PC-3 (cell line): Measurements from ENCODE around the gene SH3BGRL3.

Source experiments
- EZH2 ChIP-seq: fragments of 300-600 bp; sonication (generic); IDR thresholded peaks from one replicate; pipeline ENCODE4 v1.6.1; 2017; ENCODE audit warnings: antibody characterized with exemption, mild to moderate bottlenecking, low read length; ENCODE audit not compliant: unreplicated experiment
- EZH2phosphoT487 ChIP-seq: fragments of 300-600 bp; sonication (generic); IDR thresholded peaks from 2 replicates; pipeline ENCODE4 v1.6.1; 2018; ENCODE audit warnings: mild to moderate bottlenecking, antibody characterized with exemption, low read length, borderline replicate concordance
- TF ChIP-seq, protein P1 (sequence below): fragments of 300-600 bp; sonication (generic); conservative IDR thresholded peaks from 2 replicates; pipeline ENCODE4 v1.5.1; 2017; ENCODE audit warnings: antibody characterized with exemption, low read depth, mild to moderate bottlenecking, low read length

- TF ChIP-seq, protein P1, sequence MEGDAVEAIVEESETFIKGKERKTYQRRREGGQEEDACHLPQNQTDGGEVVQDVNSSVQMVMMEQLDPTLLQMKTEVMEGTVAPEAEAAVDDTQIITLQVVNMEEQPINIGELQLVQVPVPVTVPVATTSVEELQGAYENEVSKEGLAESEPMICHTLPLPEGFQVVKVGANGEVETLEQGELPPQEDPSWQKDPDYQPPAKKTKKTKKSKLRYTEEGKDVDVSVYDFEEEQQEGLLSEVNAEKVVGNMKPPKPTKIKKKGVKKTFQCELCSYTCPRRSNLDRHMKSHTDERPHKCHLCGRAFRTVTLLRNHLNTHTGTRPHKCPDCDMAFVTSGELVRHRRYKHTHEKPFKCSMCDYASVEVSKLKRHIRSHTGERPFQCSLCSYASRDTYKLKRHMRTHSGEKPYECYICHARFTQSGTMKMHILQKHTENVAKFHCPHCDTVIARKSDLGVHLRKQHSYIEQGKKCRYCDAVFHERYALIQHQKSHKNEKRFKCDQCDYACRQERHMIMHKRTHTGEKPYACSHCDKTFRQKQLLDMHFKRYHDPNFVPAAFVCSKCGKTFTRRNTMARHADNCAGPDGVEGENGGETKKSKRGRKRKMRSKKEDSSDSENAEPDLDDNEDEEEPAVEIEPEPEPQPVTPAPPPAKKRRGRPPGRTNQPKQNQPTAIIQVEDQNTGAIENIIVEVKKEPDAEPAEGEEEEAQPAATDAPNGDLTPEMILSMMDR: no peak
- no peak for TF ChIP-seq EZH2
- no peak for TF ChIP-seq EZH2phosphoT487
Measured at GRCh38 chr1:26254404-26254803, 25.5 kb upstream of the SH3BGRL3 start.
